ENCODE results near the gene CPA1. TPM values are rescaled to one million over a fixed set of nuclear protein-coding genes. Genes with fewer than 3 reads are reported as not detected.

Gene CPA1
- total and polyA plus RNA-seq, 9 of the 15 experiments (the other 6 are each of a cell fraction or from before 2014, with no cell fraction given), result 6.5 TPM; not detected in 8

DNA sequence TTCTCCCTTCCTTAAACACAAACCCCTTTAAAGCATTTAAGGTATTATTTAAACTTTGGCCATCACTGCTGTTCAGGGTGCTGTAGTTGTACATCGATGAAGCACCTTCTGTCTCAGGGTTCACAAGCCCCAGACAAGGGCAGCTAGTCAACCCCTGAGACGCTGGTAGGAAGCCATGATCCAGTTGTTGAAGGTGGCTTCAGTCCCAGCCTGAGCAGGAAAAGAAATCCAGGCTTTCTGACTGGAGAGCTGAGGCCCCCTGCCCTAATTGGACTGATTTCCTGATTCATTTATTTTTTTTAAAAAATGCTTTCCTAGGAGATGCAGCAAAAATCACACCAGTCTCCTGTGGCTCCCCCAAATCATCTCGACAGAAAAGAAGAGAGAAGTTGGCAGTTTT lies 15.8 kb downstream of the CPA1 start:
- WGBS (ENCODE audit: insufficient coverage, low coverage, missing lambda C conversion rate), result 6% methylated on average over 3 of the region's 3 CpGs
- Histone ChIP-seq H3K79me2 (ENCODE audit: control insufficient read depth, insufficient read depth, low read length) (no peaks in the 10 kb centered on the region), H3K4me2 (ENCODE audit: insufficient read depth, low read length) (no peak overlapping the region), H3K4me1 (replicated peaks in 1 of 2; ENCODE audit: control insufficient read depth in 2 of 2, insufficient read depth in 2 of 2, low read length in 2 of 2) (peaks cover 0 to 8% of the 10 kb centered on the region in 2 experiments; a peak in 3 of 5 replicates), H3K9me3 (replicated peaks; ENCODE audit: control insufficient read depth, insufficient read depth, low read depth, low read length) (no peaks in the 10 kb centered on the region), H3K9me1 (ENCODE audit: control insufficient read depth, insufficient read depth, low read length) (no peaks in the 10 kb centered on the region), H2AFZ (ENCODE audit: low read depth, low read length) (no peak overlapping the region), H3K27ac (ENCODE audit: extremely low read depth, low read depth, low read length) (no peak overlapping the region), H3K27me3 (ENCODE audit: control insufficient read depth in 2 of 2, insufficient read depth in 2 of 2, low read length in 2 of 2) (peaks cover 3 to 15% of the 10 kb centered on the region in 2 experiments; a peak in 3 of 5 replicates), H4K20me1 (replicated peaks; ENCODE audit: control insufficient read depth, insufficient read depth, low read length) (no peaks in the 10 kb centered on the region), H3K4me3 (no peak overlapping the region), H3K9ac (ENCODE audit: insufficient read depth in 1 of 2, low read depth in 2 of 2, low read length in 2 of 2) (no peak overlapping the region; a peak in 1 of 4 replicates), H3K36me3 (ENCODE audit: control insufficient read depth, insufficient read depth, low read length) (no peaks in the 10 kb centered on the region)
- in situ Hi-C loops (cut with MboI) (no loop called here), intact Hi-C loops (cut with micrococcal nuclease) (no loop called here)
- ATAC-seq (no peak), FAIRE-seq (no peak), DNase-seq (ENCODE audit: extremely low read depth in 1 of 4, low spot score in 3 of 4) (no peak)
- ChIA-PET POLR2A (interaction anchor here (0.6 to 0.7 kb wide), 2 partner anchors 21 to 27 kb away, joined by 3 read pairs; no protein-coding TSS in a partner anchor), CTCF (ENCODE audit: low intra/inter-chr PET ratio) (no interaction called here)
- no TSS peak for BruUV-seq (replicated peaks)
- TF ChIP-seq, protein P1, sequence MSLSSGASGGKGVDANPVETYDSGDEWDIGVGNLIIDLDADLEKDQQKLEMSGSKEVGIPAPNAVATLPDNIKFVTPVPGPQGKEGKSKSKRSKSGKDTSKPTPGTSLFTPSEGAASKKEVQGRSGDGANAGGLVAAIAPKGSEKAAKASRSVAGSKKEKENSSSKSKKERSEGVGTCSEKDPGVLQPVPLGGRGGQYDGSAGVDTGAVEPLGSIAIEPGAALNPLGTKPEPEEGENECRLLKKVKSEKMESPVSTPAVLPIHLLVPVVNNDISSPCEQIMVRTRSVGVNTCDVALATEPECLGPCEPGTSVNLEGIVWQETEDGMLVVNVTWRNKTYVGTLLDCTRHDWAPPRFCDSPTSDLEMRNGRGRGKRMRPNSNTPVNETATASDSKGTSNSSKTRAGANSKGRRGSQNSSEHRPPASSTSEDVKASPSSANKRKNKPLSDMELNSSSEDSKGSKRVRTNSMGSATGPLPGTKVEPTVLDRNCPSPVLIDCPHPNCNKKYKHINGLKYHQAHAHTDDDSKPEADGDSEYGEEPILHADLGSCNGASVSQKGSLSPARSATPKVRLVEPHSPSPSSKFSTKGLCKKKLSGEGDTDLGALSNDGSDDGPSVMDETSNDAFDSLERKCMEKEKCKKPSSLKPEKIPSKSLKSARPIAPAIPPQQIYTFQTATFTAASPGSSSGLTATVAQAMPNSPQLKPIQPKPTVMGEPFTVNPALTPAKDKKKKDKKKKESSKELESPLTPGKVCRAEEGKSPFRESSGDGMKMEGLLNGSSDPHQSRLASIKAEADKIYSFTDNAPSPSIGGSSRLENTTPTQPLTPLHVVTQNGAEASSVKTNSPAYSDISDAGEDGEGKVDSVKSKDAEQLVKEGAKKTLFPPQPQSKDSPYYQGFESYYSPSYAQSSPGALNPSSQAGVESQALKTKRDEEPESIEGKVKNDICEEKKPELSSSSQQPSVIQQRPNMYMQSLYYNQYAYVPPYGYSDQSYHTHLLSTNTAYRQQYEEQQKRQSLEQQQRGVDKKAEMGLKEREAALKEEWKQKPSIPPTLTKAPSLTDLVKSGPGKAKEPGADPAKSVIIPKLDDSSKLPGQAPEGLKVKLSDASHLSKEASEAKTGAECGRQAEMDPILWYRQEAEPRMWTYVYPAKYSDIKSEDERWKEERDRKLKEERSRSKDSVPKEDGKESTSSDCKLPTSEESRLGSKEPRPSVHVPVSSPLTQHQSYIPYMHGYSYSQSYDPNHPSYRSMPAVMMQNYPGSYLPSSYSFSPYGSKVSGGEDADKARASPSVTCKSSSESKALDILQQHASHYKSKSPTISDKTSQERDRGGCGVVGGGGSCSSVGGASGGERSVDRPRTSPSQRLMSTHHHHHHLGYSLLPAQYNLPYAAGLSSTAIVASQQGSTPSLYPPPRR (CRISPR knock-in tag; IDR thresholded peaks at IDR 0.05; ENCODE audit: borderline replicate concordance), result no peak
- TF ChIP-seq CBX2 (IDR thresholded peaks at IDR 0.05; ENCODE audit: insufficient read depth, low read length, poor library complexity, severe bottlenecking) (no peak), ZC3H4 (CRISPR knock-in tag; IDR thresholded peaks at IDR 0.05; ENCODE audit: borderline replicate concordance) (no peak), CSDE1 (IDR thresholded peaks at IDR 0.05) (no peak), POLR2AphosphoS5 (IDR thresholded peaks at IDR 0.05; ENCODE audit: control insufficient read depth, insufficient read depth, low read depth, low read length) (no peak), HCFC1 (IDR thresholded peaks at IDR 0.05; ENCODE audit: low read depth, low read length) (no peak), MCM3 (IDR thresholded peaks at IDR 0.05) (no peak), CEBPB (tag; IDR thresholded peaks at IDR 0.05) (no peak), ILK (tag; IDR thresholded peaks at IDR 0.05; ENCODE audit: borderline replicate concordance, low read depth) (no peak)
- TF ChIP-seq, protein P2, sequence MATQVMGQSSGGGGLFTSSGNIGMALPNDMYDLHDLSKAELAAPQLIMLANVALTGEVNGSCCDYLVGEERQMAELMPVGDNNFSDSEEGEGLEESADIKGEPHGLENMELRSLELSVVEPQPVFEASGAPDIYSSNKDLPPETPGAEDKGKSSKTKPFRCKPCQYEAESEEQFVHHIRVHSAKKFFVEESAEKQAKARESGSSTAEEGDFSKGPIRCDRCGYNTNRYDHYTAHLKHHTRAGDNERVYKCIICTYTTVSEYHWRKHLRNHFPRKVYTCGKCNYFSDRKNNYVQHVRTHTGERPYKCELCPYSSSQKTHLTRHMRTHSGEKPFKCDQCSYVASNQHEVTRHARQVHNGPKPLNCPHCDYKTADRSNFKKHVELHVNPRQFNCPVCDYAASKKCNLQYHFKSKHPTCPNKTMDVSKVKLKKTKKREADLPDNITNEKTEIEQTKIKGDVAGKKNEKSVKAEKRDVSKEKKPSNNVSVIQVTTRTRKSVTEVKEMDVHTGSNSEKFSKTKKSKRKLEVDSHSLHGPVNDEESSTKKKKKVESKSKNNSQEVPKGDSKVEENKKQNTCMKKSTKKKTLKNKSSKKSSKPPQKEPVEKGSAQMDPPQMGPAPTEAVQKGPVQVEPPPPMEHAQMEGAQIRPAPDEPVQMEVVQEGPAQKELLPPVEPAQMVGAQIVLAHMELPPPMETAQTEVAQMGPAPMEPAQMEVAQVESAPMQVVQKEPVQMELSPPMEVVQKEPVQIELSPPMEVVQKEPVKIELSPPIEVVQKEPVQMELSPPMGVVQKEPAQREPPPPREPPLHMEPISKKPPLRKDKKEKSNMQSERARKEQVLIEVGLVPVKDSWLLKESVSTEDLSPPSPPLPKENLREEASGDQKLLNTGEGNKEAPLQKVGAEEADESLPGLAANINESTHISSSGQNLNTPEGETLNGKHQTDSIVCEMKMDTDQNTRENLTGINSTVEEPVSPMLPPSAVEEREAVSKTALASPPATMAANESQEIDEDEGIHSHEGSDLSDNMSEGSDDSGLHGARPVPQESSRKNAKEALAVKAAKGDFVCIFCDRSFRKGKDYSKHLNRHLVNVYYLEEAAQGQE (IDR thresholded peaks at IDR 0.05; ENCODE audit: borderline replicate concordance), result no peak
- TF ChIP-seq, protein P2 (CRISPR knock-in tag; IDR thresholded peaks at IDR 0.05; ENCODE audit: low read depth), result no peak

Data from K562 (cell line).